Stimulated activated CD8-positive, alpha-beta memory T cell treated with anti-CD3 and anti-CD28 coated beads, Interleukin-12 subunit alpha, Interleukin-12 subunit beta, amount 100 ng/mL, for 4 hours (primary cell): ENCODE results near the gene CDHR1.

Experiments
- DNase-seq: peaks from one replicate; pipeline ENCODE4 v3.0.0-alpha.2; 2020; ENCODE audit warnings: low read depth

Gene CDHR1

DNA sequence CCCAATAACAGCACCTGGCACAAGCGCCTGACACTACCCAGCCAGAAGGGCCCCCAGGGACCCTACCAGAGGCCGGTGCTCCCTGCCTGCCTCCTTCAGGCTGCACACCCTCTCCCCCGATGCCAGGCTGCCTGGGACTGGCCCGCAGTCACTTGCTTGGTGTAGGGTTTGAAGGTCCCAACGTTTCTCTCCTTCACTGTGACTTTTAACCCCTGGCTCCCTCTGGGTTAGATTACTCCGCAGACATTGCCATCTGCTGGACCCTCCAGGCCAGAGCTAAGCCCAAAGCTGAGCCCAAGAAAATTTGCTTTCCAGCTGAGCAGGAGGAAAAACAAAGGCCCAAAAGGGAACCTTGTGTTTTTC, 6.9 kb downstream of the CDHR1 start:
- DNase-seq, result no peak

DNA sequence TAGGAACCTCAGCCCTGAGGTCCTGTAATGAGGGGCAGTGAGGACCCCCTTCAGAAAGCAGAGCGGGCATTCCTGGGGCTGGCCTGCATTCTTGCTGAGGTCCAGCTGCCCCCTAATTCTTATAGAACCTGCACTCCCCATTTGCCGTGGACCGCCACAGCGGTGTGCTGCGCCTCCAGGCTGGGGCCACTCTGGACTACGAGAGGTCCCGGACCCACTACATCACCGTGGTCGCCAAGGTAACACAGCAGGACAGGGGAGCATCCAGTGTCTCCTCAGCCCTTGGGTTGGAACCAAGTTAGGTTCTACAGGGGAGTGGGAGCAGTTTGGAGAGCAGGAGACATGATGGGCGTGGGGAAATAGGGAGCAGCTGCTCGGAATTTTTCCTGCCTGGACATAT, 7.3 kb downstream of the CDHR1 start:
- DNase-seq, result no peak

DNA sequence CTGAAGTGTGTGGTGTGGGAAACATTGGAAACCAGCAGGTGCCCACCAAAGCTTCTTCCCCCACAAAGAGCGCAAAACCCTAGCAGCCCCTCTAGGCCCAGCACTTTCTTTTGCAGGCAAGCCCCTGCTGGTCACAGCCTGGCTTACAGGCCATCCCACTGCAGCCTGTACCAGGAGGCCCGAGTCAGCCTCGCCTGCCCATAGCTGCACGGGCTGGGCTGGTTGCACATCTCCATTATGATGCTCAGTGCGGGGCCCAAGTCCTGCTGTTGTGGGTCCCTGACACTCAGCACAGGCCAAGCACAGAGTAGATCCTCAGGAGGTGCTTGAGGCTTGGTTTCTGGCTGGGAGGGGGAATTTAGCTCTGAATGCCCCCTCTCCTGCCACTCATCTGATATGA, 8.0 kb downstream of the CDHR1 start:
- no peak for DNase-seq

DNA sequence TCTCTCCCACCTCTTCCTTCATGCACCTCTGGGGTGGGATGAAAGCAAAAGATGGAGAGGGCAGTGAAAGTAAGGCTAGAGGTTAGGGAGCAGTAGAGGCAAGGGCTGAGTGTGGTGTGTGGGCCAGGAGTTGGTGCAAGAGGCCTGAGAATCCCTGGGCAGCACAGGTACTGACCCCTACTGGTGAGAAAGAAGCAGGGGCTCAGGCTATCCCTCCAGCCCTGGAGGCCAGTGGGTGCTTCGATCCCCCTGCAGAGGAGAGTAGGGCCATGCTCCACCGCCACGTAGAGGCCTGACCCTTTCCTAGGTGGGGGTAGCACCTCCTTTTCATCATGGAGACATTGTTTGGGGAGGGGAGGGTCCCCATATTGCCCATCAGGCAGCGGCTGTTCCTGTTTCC, 9.8 kb downstream of the CDHR1 start:
- DNase-seq, result no peak

DNA sequence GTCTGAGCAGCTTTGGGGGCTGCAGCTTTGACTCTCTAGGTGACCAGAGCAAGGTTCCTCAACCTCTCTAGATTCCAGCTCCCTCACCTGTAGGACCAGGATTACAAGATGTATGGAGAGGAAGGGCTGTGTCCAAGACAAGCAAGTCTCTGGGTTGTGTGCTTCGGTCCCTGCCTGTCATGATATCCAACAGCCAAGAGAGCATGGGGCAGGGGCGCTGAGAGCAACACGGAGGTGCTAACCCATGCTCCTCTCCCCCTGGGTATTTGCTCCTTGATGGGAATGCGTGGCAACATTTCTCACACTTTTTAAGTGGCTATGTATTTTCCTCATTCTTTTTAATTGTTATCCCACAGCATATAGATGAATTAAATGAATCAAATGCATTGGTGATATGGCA, 10.3 kb downstream of the CDHR1 start:
- DNase-seq, result no peak

DNA sequence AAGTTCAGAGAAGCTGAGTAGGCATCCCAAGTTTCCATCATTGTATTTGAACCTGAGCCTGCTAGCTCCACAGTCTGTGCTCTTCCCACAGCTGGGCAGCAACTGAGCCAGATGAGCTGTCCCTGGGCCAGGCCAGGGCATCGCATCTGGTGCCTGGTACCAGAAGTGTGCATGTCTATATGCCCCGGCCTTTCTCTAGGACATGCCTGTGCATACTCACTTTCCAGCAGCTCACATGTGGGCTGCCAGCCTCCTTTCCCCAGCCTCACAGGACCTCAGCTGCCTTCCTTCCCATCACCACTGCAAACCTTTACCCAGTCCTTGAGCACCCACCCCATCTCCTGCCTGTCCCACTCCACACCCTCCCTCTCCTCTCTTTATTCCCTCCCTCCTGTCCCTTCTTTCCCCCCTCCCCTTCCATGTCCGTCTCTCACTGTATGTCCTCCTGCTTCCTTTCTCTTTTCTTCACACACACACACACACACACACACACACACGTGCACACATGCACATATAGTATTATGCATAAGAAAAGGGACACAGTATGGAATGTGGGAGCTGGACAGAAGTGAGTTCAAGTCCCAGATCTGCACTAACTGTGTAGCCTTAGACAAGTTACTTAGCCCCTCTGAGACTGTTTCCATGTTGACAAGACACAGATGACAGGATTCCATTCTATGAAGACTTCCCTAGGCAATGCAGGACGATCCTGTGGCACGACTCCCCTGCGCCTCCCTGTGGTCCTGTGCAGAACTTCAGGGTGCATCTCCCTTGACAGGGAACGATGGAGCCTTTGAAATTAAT, 10.9 kb downstream of the CDHR1 start:
- peak; percentile 37 for DNase-seq

DNA sequence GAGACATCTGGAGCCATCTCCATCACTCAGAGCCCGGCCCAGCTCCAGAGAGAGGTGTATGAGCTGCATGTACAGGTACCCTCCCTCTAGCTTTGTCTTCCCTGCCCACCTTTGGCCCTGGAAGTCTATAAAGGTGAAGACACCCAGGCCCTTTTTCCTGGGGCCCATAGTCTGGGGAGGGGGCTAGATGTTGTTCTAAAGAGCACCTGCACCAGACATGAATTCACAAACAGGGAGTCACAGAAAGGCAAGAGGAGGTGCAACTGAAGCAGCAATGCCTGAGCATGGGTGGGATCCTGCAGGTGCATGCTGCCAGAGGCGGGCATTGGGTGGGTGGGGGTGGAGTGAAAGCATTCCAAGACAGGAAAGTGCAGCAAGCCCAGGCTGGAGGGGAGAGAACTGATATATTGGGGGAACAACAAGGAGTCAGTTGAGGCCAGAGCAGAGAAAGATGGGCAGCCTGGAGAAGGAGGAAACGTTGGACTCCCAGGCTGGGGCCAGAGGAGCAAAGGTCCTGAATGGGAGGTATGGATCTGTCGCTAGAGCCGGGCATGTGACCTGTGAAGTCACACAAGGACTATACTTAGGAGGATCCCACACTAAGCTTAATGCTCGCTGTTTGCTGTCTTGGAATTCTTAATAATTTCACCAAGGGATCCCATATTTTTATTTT, 11.7 kb downstream of the CDHR1 start:
- no peak for DNase-seq

DNA sequence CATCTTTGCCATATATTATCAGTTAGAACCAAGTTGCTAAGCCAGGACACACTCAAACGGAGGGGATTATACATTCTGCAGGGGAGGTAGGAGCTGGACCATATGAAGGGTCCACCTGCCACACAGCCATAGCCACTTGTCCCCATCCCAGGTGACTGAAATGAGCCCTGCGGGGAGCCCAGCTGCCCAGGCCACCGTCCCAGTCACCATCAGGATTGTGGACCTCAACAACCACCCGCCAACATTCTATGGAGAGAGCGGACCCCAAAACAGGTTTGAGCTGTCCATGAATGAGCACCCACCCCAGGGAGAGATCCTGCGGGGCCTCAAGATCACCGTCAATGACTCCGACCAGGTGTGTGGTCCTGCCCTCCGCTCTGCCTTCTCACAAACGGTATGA, 13.7 kb downstream of the CDHR1 start:
- no peak for DNase-seq

DNA sequence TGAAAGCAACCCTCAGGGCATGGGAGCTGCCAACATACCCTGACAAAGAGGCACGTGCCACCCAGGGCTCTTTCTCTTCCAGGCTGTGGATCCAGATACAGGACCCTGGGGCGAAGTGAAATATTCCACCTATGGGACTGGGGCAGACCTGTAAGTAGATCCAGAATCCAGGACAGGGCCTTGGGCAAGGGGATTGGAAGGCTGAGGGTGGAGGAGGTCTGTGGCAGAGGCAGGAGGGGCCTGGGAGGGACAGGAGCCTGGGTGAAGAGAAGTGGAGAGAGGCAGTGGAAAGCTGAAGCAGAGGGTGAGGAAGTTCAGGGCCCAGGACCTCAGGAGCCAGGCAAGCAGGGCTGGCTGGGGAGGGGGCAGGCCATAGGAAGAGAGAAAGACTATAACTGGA, 17.2 kb downstream of the CDHR1 start:
- no peak for DNase-seq

DNA sequence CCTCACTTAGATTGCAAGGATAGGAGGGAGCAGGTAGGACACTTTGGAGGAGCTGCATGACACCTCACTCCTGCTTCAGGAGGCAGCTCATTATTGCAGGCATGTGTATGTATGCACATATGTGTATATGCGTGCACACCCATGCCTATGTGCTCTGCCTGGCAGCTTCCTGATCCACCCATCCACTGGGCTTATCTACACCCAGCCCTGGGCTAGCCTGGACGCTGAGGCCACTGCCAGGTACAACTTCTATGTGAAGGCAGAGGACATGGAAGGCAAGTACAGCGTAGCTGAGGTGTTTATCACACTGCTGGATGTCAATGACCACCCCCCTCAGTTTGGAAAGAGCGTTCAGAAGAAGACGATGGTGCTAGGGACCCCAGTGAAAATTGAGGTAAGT, 17.7 kb downstream of the CDHR1 start:
- no peak for DNase-seq

DNA sequence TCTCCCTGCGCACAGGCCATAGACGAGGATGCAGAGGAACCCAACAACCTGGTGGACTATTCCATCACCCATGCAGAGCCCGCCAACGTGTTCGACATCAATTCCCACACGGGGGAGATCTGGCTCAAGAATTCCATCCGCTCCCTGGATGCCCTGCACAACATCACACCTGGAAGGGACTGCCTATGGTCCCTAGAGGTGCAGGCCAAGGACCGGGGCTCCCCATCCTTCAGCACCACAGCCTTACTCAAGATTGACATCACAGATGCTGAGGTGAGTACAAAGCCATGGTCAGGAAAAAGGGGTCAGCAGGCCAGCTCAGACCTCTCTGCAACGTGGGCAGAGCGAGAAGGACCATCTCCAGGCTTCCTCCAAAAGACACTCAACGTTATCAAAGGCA, 18.7 kb downstream of the CDHR1 start:
- no peak for DNase-seq

DNA sequence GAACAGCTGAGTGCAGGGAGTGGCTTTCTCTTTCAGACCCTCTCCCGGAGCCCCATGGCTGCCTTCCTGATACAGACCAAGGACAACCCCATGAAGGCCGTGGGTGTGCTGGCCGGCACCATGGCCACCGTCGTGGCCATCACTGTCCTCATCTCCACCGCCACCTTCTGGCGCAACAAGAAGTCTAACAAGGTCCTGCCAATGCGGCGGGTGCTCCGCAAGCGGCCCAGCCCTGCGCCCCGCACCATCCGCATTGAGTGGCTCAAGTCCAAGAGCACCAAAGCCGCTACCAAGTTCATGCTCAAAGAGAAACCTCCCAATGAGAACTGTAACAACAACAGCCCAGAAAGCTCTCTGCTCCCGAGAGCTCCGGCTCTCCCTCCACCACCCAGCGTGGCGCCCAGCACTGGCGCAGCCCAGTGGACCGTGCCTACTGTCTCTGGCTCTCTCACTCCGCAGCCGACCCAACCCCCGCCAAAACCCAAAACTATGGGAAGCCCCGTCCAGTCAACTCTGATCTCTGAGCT, 19.8 kb downstream of the CDHR1 start:
- no peak for DNase-seq

DNA sequence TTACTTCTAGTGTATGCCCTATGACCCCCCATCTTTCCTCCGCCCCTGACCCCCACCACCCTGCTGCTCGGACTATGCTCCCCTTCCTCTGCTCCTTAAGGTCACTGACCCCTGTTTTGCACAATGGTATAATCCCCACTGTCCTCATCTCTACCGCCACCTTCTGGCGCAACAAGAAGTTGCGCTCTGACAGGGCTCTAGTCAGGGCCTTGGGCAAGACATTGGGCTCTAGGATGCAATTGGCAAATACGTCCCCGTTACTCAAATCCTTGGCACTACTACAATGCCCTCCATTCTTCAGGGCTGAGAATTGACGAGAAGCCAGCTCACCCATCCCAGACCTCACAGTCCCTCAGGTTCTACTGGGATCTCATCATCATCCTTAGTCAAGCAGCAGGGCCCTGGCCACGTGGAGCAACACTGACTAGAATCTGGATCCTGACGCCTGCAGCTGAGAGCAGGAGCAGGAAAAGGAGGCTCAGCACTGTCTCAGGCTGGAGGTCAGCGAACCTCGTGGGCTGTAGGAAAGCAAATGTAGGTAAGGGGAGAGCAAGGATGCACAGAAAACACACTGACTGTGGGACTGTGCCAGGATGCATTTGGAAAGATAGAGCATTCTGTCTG, 20.4 kb downstream of the CDHR1 start:
- no peak for DNase-seq

DNA sequence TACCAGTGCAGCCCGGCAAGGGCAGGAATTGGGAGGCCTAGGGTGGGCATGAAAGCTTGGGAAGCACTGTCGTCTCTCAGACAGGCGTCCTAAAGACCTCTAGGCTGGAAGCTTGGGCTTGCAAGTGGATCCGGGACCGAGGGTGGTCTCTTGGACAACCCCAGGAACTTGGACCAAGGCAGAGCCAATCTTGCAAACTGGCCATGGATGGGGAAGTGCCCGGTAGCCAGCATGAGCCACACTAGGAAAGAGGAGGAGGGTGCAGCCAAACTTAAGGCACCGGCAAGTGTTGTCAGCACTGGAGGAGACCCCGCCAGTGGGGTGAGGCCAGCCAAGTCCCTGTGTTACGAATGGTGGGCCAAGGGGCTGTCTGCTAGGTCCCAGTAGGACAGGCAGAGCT, 22.5 kb downstream of the CDHR1 start:
- no peak for DNase-seq

DNA sequence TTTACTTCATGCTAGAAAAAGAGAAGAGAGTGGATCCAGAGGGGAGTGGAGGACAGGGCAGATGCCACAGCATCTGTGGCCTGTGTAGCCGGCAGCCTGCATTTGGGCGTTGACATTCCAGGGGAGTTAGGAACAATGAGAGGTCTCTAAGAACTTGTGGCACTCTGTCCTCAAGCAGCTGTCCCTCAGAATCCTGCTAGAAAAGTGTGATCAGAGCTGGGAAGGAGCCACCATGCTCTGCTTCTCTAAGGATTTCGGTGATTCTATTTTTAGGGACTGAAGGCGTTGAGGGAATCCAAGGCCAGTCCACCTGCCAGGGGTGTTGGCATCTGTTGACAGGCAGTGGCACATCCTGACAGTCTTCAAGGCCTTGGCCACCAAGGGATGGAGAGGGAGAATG, 23.4 kb downstream of the CDHR1 start:
- no peak for DNase-seq

DNA sequence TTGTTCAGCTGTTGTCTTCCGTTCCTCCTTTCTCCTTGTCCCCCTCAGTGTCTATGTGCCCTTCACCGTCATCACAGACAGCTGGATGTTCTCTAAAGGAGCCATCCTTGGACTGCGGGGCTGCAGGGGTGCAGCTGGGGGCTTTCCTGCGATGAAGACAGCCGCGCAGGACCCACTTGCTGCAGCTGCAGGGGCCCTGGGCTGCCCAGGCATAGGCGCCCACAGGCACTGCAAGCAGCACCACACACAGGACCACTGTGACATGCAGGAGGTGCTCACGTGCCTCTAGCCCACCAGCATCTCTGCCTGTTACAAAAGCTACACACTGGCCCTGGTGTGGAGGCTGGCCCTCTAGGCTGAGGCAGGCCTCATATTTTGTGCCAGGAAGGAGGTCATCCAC, 27.6 kb downstream of the CDHR1 start:
- no peak for DNase-seq

DNA sequence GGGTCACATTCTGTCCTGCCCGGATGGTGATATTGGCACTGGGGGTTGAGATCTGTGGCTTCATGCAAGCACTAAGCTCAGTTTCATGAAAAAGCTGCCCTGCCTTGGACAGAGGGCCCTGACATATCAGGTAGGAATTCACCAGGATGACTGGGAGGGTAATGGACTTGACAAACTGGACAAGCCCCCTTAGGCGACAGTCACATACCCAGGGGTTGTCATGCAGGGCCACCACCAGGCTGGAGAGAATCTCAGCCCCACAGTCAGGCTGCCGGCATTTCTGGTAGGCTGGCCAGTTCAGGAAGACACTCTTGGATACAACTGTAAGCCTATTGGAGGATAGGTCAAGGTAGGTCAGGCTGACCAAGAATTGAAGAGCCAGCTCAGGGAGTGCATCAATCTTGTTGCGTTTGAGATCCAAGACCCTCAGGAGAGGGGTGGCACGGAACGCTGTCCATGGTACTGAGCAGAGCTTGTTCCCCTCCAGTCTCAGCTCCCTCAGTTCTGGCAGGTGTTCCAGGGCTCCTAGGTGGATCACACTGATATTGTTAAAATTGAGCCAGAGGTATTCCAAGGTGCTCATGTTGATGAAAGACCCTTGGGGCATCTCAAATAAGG, 30.2 kb downstream of the CDHR1 start:
- no peak for DNase-seq

DNA sequence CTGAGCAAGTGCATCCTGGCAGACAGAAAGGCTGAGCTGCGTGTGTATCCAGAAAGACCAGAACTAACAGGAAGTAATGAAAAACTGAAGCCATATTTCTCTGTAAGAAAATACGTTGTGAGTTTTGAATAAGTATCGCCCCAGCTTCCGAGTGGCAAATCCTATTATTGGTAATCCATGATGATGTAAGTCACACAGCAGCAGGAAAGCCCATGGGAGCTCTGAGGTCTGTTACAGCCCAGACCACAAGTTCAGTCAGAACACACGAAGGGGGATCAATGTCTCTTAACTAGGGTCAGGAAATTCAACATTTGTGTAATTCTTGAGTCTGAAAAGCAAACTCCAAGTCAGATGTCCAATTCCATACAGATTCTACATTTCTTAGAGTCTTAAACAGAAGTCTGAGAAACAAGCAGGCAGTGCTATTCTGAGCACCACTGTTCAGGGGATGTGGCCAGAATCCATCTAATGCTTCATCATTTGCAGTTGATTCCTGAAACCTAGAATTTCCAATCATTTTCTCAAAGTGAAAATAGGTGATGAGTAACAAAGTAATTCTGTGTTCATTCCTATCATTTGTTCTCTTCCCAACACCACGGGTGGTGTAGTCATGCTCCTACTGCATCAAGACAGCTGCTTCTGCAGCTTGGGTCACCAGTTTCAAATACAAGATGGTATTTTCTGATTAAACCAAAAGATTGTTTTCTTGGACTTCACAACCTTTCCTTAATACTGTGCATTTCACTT, 31.3 kb downstream of the CDHR1 start, which contains the start of gene LRIT2:
LRIT2 (minus strand) TSS at position 118 of the 747 bp plus-strand sequence; CDS start at position 94, 24 bp downstream.
- no peak for DNase-seq

DNA sequence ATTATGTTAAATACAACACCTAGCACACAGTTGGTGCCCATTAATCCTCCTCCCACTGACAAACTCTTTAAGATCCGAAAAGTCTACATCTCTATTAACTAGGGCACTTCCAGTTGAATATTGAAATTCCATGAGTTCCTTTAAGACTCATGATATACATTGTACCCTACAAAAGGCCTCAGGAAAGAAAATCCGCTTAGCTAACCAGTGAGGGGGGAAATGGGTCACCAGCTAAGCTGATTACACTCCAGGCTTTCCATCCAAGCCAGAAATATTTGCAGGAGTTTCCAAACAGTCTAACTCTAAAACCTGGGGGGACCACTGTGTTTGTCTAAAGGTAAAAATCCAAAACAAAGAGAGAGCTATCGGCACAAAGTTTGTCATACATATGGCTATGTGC, 32.3 kb downstream of the CDHR1 start:
- no peak for DNase-seq

DNA sequence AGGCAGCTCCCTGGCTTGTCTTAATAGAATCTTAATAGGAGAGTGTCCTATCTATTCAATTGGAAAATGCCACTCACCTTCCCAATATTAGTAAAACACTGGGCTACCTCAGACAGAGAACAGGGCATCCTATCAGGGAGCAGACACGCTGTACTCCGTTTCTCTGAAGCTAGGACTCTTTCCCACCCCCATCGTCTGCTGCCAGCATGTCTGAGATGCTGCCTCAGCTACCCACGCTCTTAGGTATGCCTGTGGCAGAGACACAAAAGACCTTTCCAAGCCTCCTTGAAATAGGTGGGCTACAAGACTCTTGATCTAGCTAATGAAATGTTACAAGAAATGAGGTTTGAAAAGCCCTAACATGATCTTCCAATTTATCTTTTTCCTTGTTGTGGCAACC, 33.5 kb downstream of the CDHR1 start:
- no peak for DNase-seq

DNA sequence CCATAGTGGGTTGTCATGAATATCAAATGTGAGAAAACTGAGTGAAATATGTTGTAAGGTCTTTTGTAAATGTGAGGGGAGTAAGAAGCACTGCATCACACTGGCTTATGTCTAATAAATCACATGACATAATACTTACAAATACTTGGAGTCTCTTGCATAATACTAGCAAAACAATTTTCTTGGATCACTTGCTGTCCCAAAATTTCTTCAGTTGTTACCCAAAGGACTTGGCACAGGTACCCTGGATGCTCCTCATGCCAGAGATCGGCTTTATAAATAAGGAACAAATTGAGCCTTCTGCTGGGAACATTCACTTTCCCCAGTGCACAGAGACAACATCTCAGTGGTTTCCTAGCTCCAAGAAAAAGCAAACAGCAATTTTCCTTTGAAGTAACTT, 36.0 kb downstream of the CDHR1 start:
- no peak for DNase-seq

DNA sequence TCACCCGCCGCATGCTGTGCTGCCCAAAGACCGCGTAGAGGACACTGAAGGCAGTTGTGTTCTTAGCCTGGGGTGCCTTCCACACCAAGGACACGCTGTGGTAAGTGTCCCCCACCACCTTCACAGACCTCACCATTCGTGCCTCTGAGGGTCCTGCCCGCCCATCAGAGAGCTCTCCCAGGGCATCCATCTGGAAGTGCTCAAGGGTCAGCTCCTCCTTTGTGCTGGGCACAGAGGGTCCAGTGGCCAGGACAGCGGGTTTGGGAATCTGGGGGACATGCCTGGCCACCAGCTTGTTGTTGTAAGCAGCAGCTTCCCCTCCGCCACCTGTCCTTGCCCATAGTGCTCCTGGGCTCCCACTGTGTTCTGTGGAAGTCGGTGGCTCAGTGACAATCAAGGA, 38.0 kb downstream of the CDHR1 start:
- no peak for DNase-seq
